ENCODE data around the gene WDFY2. TPM values are rescaled to one million over a fixed set of nuclear protein-coding genes. Genes with fewer than 3 reads are reported as not detected.
A peak's percentile ranks its signal among the peaks of the same experiment; 100 is the strongest.

WDFY2 gene
- polyA plus RNA-seq, 2 donors: 5.4 to 6.9 TPM

DNA sequence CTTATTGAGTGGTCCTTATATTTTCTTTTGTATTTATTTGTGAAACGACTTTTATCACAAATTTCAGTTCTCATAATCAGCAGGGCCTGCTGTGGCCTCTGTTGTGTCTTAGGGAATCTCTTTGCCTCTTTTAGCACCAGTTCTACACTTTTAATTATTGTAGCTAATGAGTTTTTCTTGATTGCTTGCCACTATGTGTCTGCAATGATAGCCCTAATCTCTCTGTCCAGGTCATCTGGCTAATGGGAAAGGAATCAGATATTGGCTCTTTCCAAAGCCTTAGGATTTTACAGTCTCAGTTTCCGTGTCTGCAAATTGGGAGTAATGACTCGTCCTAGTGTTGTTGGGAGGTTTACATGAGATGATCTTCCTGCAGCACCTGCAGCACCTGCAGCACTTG lies 10.2 kb downstream of the WDFY2 start:
- Histone ChIP-seq H3K27ac (ENCODE audit: low read depth in 2 of 2, low read length in 1 of 2) (no peak overlapping the region), H3K4me3 (ENCODE audit: low read depth in 1 of 2, low read length in 2 of 2) (no peak overlapping the region), H3K27me3 (ENCODE audit: control insufficient read depth in 1 of 2, insufficient read depth in 2 of 2, low read length in 2 of 2) (no peaks in the 10 kb centered on the region), H3K4me1 (ENCODE audit: control insufficient read depth in 2 of 2, insufficient read depth in 2 of 2, low read length in 1 of 2) (no peaks in the 10 kb centered on the region), H3K36me3 (ENCODE audit: control insufficient read depth in 2 of 2, insufficient read depth in 2 of 2, low read length in 1 of 2) (no peaks in the 10 kb centered on the region), H3K9me3 (ENCODE audit: control insufficient read depth in 2 of 2, insufficient read depth in 1 of 2, low read depth in 1 of 2, low read length in 1 of 2) (no peaks in the 10 kb centered on the region)
- 79 to 81% methylated on average over 3 of the region's 3 CpGs for WGBS, 2 donors

DNA sequence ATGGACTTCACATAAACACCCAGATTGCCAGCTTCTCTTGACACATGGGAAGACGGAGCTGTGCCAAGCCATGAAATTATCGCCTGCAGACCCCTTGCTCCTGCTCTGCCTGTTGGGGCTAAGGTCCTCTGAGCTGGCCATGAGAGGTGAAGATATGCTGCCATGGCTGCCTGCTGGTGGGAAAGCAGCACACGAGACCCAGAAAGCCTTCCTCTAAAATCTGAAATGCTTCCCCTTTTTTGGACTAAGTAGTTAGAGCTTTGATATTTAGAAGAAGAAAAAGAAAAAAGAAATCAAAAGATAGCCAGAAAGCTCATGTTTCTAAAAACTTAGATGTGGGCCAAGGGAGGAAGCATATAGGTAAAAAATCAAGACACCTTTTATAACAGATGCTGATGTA lies 11.2 kb downstream of the WDFY2 start:
- peaks cover 0 to under 1% of the 10 kb centered on the region in 2 donors for H3K4me1 ChIP-seq (ENCODE audit: control insufficient read depth in 2 of 2, insufficient read depth in 2 of 2, low read length in 1 of 2)
- H3K4me3 ChIP-seq (ENCODE audit: low read depth in 1 of 2, low read length in 2 of 2): no peak overlapping the region
- 89 to 90% methylated on average over 3 of the region's 3 CpGs for WGBS, 2 donors
- no peaks in the 10 kb centered on the region for H3K27me3 ChIP-seq (ENCODE audit: control insufficient read depth in 1 of 2, insufficient read depth in 2 of 2, low read length in 2 of 2)
- H3K36me3 ChIP-seq (ENCODE audit: control insufficient read depth in 2 of 2, insufficient read depth in 2 of 2, low read length in 1 of 2): no peaks in the 10 kb centered on the region
- no peaks in the 10 kb centered on the region for H3K9me3 ChIP-seq (ENCODE audit: control insufficient read depth in 2 of 2, insufficient read depth in 1 of 2, low read depth in 1 of 2, low read length in 1 of 2)
- no peak overlapping the region for H3K27ac ChIP-seq (ENCODE audit: low read depth in 2 of 2, low read length in 1 of 2)

DNA sequence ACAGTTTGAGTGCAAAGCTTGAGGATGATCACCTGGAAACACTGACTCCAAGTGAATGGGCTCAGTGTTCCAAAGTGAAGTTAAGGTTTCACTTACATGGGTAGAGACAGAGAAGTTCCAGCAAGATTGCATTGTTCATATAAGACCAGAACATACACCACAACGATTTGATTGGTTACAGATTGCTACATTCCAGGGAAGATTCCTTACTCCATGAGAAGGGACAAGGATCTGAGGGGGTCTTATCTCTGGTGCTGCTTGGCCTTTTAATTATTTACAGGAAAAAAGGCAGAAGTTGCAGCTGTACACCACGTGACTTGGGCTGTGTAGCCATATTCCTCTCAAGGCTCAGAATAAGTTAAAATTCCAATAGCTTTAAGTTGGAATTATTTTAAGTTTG lies 12.3 kb downstream of the WDFY2 start:
- Histone ChIP-seq H3K27ac (ENCODE audit: low read depth in 2 of 2, low read length in 1 of 2) (no peak overlapping the region), H3K36me3 (ENCODE audit: control insufficient read depth in 2 of 2, insufficient read depth in 2 of 2, low read length in 1 of 2) (no peaks in the 10 kb centered on the region), H3K27me3 (ENCODE audit: control insufficient read depth in 1 of 2, insufficient read depth in 2 of 2, low read length in 2 of 2) (no peaks in the 10 kb centered on the region), H3K4me3 (ENCODE audit: low read depth in 1 of 2, low read length in 2 of 2) (no peak overlapping the region), H3K4me1 (ENCODE audit: control insufficient read depth in 2 of 2, insufficient read depth in 2 of 2, low read length in 1 of 2) (peaks cover 0 to 3% of the 10 kb centered on the region in 2 donors), H3K9me3 (ENCODE audit: control insufficient read depth in 2 of 2, insufficient read depth in 1 of 2, low read depth in 1 of 2, low read length in 1 of 2) (no peaks in the 10 kb centered on the region)
- WGBS, 2 donors: 47 to 58% methylated on average over 2 of the region's 2 CpGs

DNA sequence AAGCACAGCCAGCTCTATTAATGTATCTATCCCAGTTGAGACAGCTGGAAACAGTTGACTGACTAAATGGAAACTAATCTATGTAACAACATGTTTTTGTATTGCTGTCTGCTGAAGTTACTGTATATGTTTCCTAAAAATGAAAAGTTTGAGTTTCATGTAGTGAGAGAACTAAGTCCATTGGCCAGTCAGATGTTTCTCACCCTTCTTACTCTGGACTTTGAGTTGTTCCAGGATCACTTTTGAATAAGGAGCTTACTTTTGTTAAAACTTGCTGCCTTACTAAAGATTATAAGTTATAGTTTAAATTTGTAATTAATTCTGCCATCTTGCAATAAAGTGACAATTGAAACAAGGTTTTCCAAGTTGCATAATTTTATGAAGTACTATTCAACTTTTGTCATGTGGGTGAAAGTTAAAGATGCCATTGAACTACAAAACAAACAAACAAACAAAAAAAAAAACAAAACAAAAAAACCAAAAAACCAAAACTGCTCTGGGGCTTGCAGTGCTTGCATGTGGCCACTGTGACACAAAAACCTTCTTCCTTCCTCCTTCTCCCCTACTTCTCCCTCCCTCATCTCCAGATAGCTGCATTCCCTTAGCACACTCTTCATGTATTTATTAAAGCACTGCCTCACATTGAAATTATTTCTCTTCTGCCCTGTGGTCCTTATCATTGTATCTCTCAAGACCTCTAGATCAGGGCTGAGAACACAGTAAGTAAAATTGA lies 15.3 kb downstream of the WDFY2 start:
- Histone ChIP-seq H3K36me3 (ENCODE audit: control insufficient read depth in 2 of 2, insufficient read depth in 2 of 2, low read length in 1 of 2) (no peaks in the 10 kb centered on the region), H3K27me3 (ENCODE audit: control insufficient read depth in 1 of 2, insufficient read depth in 2 of 2, low read length in 2 of 2) (no peaks in the 10 kb centered on the region), H3K27ac (ENCODE audit: low read depth in 2 of 2, low read length in 1 of 2) (no peak overlapping the region), H3K4me1 (ENCODE audit: control insufficient read depth in 2 of 2, insufficient read depth in 2 of 2, low read length in 1 of 2) (peaks cover 0 to 3% of the 10 kb centered on the region in 2 donors), H3K4me3 (ENCODE audit: low read depth in 1 of 2, low read length in 2 of 2) (no peak overlapping the region), H3K9me3 (ENCODE audit: control insufficient read depth in 2 of 2, insufficient read depth in 1 of 2, low read depth in 1 of 2, low read length in 1 of 2) (no peaks in the 10 kb centered on the region)

DNA sequence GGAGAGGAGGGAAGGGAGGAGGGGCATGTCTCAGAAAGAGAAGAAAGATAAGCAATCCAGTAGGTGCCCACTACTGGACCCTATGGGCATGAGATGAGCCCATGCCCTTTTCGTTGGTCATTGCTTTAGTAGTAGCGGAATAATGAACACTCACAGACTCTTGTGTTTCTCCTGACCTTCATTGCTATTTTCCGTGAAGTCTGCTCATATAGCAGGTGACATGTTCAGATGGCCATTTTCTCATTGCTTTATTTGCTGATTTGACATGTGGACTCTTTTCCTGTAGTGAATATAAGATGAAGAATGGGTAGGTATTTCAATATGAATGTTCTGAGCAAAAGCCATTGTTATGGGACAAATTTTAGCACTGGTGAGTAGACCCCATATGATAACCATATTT lies 16.4 kb downstream of the WDFY2 start:
- Histone ChIP-seq H3K4me3 (ENCODE audit: low read depth in 1 of 2, low read length in 2 of 2) (no peak overlapping the region), H3K9me3 (ENCODE audit: control insufficient read depth in 2 of 2, insufficient read depth in 1 of 2, low read depth in 1 of 2, low read length in 1 of 2) (no peaks in the 10 kb centered on the region), H3K27ac (ENCODE audit: low read depth in 2 of 2, low read length in 1 of 2) (no peak overlapping the region), H3K4me1 (ENCODE audit: control insufficient read depth in 2 of 2, insufficient read depth in 2 of 2, low read length in 1 of 2) (peaks cover 0 to 3% of the 10 kb centered on the region in 2 donors), H3K36me3 (ENCODE audit: control insufficient read depth in 2 of 2, insufficient read depth in 2 of 2, low read length in 1 of 2) (no peaks in the 10 kb centered on the region), H3K27me3 (ENCODE audit: control insufficient read depth in 1 of 2, insufficient read depth in 2 of 2, low read length in 2 of 2) (no peaks in the 10 kb centered on the region)
- WGBS, 2 donors: 80 to 96% methylated on average over 3 of the region's 3 CpGs

DNA sequence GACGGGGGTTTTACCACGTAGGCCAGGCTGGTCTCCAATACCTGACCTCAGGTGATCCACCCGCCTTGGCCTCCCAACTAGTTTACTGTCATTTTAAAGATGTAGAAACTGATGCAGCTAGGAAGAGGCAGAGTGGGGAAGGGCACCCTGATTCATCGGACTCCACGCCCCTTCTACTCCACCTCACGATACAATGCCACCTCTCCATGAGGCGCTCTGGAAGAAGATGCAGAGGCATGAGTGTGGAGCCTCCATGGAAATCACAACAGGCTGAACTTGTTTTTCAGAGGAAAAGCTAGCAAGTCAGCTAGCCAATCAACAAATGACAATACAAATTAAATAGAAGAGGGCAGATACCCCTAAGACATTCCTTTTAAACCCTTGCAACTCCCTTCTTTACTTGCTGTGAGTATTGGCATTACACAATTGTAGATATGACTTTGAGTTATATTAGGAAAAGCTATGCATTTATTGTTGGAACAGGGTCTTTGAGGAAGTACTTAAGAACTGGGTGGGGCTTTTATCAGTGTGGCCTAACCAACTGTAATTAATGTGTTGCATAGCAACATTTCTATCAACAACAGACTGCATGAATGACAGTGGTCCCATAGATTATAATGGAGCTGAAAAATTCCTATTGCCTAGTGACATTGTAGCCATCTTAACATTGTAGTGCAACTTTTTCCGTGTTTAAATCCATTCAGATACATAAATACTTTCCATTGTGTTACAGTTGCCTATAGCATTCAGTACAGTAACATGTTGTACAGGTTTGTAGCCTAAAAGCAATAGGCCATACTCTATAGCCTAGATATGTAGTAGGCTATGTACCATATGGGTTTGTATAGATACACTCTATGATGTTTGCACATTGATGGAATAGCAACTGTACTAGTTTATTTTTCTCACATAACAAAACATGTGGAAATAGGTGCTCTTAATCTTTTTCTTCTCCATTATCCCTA lies 17.6 kb downstream of the WDFY2 start:
- H3K27me3 ChIP-seq (ENCODE audit: control insufficient read depth in 1 of 2, insufficient read depth in 2 of 2, low read length in 2 of 2): no peaks in the 10 kb centered on the region
- H3K4me3 ChIP-seq (ENCODE audit: low read depth in 1 of 2, low read length in 2 of 2): no peak overlapping the region
- peaks cover 0 to 3% of the 10 kb centered on the region in 2 donors for H3K4me1 ChIP-seq (ENCODE audit: control insufficient read depth in 2 of 2, insufficient read depth in 2 of 2, low read length in 1 of 2)
- H3K9me3 ChIP-seq (ENCODE audit: control insufficient read depth in 2 of 2, insufficient read depth in 1 of 2, low read depth in 1 of 2, low read length in 1 of 2): no peaks in the 10 kb centered on the region
- H3K27ac ChIP-seq (ENCODE audit: low read depth in 2 of 2, low read length in 1 of 2): peak overlapping the region in 1 of 2 donors; percentile 41
- no peaks in the 10 kb centered on the region for H3K36me3 ChIP-seq (ENCODE audit: control insufficient read depth in 2 of 2, insufficient read depth in 2 of 2, low read length in 1 of 2)
- 82 to 88% methylated on average over 8 of the region's 8 CpGs for WGBS, 2 donors

DNA sequence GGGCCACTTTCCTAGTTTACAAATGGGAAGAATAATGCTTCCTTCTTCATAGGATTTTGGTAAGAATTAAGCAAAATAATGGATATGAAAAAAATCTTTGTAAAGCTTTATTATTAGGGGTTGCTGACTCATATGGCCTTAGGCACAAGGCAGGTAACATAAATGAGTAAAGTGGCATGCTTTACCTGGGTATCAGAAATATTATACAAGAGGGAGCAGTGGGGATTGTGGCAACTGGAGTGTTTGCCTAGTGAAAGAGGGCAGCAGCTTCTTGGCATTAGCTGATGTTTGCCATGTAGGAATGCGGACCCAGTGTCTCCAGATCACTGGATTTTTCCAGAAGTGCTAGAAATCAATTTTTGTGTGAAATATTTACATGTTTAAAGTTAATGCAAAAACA lies 19.5 kb downstream of the WDFY2 start:
- H3K27ac ChIP-seq (ENCODE audit: low read depth in 2 of 2, low read length in 1 of 2): no peak overlapping the region
- 78 to 80% methylated on average over 1 of the region's 1 CpG for WGBS, 2 donors
- no peaks in the 10 kb centered on the region for H3K36me3 ChIP-seq (ENCODE audit: control insufficient read depth in 2 of 2, insufficient read depth in 2 of 2, low read length in 1 of 2)
- H3K4me1 ChIP-seq (ENCODE audit: control insufficient read depth in 2 of 2, insufficient read depth in 2 of 2, low read length in 1 of 2): peaks cover 0 to 3% of the 10 kb centered on the region in 2 donors
- no peaks in the 10 kb centered on the region for H3K9me3 ChIP-seq (ENCODE audit: control insufficient read depth in 2 of 2, insufficient read depth in 1 of 2, low read depth in 1 of 2, low read length in 1 of 2)
- no peaks in the 10 kb centered on the region for H3K27me3 ChIP-seq (ENCODE audit: control insufficient read depth in 1 of 2, insufficient read depth in 2 of 2, low read length in 2 of 2)
- no peak overlapping the region for H3K4me3 ChIP-seq (ENCODE audit: low read depth in 1 of 2, low read length in 2 of 2)

DNA sequence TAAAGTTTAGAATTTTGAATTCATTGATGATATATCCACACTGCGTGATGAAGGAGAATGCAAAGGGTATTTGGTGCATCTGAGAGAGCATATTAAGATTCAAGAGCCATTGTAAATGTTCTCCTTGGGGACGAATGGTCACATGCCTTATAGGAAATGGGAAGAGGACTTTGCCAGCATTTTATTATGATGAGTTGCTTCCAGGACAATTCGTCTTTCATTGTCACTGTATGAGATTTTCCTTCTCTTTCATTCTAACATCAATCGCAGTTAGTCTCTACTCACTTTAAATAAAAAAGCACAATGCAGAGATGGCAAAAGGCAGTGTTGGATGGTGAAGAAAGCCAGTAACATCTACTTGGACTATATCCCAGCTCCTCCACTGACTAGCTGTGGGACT lies 21.4 kb downstream of the WDFY2 start:
- Histone ChIP-seq H3K4me1 (ENCODE audit: control insufficient read depth in 2 of 2, insufficient read depth in 2 of 2, low read length in 1 of 2) (no peaks in the 10 kb centered on the region), H3K9me3 (ENCODE audit: control insufficient read depth in 2 of 2, insufficient read depth in 1 of 2, low read depth in 1 of 2, low read length in 1 of 2) (no peaks in the 10 kb centered on the region), H3K4me3 (ENCODE audit: low read depth in 1 of 2, low read length in 2 of 2) (no peak overlapping the region), H3K27me3 (ENCODE audit: control insufficient read depth in 1 of 2, insufficient read depth in 2 of 2, low read length in 2 of 2) (no peaks in the 10 kb centered on the region), H3K36me3 (ENCODE audit: control insufficient read depth in 2 of 2, insufficient read depth in 2 of 2, low read length in 1 of 2) (no peaks in the 10 kb centered on the region), H3K27ac (ENCODE audit: low read depth in 2 of 2, low read length in 1 of 2) (no peak overlapping the region)
- WGBS, 2 donors: 49 to 63% methylated on average over 4 of the region's 4 CpGs

DNA sequence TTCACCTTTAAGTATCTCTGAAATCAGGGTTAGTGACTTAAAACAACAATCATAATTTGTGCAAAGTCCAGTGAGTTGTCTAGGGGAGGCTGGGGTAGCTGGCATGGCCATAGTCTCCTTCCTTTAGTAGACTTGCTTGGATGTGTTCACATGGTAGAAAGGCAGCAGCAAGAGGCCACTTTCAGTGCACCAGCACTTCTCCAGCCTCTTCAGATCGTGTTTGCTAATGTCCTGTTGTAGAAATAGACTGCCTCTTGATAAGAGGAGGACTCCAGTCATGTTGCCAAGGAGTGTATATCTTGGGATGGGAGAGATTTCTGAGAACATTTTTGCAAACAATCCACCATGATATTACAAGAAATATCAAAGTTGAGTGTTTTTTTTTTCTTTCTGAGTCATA lies 22.9 kb downstream of the WDFY2 start:
- H3K4me3 ChIP-seq (ENCODE audit: low read depth in 1 of 2, low read length in 2 of 2): no peak overlapping the region
- 70 to 81% methylated on average over 1 of the region's 1 CpG for WGBS, 2 donors
- no peaks in the 10 kb centered on the region for H3K27me3 ChIP-seq (ENCODE audit: control insufficient read depth in 1 of 2, insufficient read depth in 2 of 2, low read length in 2 of 2)
- no peaks in the 10 kb centered on the region for H3K4me1 ChIP-seq (ENCODE audit: control insufficient read depth in 2 of 2, insufficient read depth in 2 of 2, low read length in 1 of 2)
- H3K36me3 ChIP-seq (ENCODE audit: control insufficient read depth in 2 of 2, insufficient read depth in 2 of 2, low read length in 1 of 2): no peaks in the 10 kb centered on the region
- H3K27ac ChIP-seq (ENCODE audit: low read depth in 2 of 2, low read length in 1 of 2): no peak overlapping the region
- no peaks in the 10 kb centered on the region for H3K9me3 ChIP-seq (ENCODE audit: control insufficient read depth in 2 of 2, insufficient read depth in 1 of 2, low read depth in 1 of 2, low read length in 1 of 2)
